Measurements from ENCODE around the gene NCR3LG1.
"Not testable (repeated sequence)": the region's sequence is repeated elsewhere in the genome, so short reads cannot be mapped to it uniquely, and the experiment has no call there.

The NCR3LG1 gene

DNA sequence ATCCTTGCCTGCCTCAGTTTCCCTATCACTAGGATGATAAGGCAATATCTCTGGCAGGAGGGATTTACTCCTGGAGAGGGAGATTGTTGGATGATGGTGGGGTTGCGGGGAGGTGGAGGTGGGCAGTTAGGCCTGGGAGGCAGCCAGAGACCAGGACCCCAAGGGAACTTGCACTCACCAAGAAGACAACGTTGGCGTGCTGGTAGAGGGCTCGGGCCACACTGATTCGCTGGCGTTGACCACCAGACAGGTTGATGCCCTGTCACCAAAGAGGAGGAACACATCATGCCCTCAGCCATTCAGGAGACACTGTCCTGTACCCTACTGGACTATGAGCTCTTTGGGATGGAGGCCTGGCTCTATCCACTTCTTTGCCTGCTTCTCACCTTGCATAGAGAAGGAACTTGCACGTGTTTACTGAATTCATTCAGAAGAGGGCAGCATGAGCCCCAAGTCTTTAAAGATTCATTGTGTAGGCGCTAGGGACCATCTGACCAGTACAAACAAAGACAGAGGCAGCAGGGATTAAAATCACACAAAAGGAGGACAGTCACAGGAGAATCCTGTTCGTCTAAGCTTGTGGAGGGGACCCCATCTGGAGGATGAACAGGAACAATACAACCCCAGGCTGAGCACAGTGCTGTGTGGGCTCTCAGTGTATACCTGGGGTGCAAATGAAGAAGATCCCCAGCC is 61.0 kb downstream of the NCR3LG1 start:
- ATAC-seq: no peak

DNA sequence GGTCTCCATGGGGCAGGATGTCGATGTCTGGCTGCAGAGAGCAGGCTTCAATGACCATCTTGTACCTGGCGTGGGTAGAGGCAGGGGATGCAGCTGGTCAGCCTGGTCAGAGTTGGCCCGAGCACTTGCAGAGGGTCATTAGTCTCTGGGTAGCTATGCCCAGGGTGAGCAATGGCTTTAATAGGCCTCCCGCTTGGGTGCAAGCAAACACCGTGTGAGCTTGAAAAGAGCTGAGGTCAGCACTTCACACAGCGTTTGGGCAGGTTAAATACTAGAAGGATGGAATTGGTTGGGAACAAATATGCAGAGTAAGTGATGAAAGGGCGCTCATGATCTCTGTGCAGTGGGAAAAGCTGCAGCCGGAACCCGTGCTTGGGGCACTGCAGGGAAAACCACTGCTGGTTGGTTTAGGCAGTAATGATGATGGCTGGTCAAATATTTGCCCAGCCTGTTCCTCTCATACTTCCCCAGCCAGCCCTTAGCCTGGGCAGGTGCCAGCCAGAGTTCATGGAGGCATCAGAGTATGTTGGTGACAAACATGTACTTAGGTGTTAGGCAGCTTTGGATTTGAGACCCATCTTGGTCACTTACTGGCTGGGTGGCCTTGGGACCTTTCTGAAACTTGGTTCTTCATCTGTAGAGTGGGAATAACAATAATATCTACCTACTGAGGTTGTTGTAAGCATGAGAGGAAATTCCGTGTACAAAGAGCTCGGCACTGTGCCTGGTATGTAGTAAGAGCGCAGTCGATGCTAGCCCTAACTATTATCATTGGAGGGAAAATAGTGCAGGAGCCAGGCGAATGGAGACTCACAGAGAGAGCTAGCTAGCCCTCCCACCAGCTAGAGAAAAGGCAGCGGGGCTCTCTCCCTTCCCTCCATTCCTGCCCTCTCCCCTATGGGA is 62.1 kb downstream of the NCR3LG1 start:
- ATAC-seq: no peak

DNA sequence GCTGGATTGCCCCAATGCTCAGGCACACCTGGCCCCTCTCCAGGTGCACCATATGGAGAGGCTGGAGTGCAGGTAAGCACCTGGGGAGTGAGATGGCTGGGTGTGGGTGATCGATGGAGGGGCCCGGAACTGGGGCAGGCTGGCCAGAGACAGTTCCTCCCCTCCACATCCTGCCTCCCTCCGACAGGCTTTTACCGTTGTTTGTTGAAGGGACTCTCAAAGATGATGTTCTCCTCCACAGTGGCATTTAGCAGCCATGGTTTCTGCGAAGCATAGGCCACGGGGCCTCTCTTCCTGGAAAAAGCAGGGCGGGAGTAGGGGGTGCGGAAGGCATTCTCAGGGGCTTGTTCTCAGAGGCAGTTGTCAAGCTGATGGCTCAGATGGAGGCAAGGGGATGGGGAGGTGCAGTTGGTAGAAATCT is 62.7 kb downstream of the NCR3LG1 start:
- no peak for ATAC-seq

- no peak for ATAC-seq
Observed at GRCh38 chr11:17414992-17415391, 63.4 kb downstream of the NCR3LG1 start.

DNA sequence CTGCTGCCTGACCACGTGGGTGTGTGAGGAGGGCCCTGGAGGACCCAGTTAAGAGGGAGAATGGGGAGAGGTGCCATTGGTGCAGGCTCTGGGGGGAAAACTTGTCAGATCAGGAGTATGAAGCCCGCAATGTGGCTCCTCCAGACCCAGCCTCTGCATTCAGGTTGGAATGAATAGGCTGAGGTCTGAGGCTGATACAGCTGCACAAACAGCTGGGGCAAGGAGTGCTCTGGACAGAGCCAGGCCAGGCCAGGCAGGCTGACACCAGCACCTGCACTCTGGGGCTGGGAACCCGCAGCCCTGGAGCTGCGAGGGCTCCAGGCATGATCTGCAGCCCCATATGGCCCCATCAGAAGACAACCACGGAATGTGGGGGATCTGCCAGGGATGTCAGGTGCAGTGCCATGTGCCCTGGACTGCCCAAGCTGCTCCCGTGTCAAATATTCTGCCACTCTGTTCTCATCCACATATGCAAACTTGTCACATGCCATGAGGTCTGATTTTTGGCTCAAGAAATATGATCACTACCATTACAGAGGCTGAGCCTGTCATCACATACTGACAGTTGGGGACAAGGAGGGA is 64.0 kb downstream of the NCR3LG1 start:
- ATAC-seq: no peak

- ATAC-seq: no peak
Observed at GRCh38 chr11:17416492-17416891, 64.9 kb downstream of the NCR3LG1 start.

DNA sequence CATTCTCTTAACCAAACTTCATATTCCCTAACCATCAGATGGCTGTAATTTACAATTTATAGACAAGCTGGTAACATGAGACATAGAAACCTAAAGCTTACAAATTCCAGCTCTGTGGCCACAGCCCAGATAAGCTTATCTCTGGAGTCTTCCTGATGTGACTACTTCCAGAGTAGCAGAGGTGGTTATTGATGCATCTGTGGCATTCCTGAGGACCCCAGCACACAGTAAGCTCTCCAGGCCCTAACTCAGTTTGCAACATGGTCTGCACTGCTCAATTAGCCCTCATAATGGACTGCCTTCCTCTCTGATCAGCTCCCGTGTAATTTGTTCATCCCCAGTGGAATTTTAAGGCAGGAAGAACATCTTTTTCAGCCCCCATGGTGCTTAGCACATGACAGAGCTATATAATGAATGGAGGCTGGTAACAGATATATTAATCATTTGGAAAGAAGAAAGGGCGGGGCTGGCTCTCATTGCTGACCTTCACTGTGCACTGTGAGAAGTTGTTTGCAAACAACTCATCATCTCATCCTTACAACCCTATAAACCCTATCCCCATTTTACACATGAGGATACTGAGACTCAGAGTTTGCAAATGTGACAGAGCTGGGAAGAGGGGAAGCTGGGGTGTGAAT is 67.0 kb downstream of the NCR3LG1 start:
- ATAC-seq: no peak

DNA sequence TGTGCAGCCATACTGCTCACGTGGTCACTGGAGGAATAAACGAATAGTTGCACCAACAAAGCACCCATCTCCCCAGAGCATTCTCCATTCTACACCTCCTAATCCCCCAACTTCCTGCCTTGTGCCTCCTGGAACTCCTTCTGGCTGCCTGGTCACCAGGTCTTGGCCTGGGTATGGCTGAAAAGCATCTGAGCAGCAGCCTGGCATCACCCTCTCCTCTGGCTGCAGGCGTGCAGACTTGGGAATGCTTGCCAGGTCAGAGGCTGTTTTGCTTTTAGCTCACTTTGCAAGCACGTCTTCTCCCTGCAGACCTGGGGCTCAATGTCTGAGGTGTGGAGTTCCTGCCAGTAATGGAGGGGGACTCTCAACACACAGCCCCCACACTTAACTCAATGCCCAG is 70.2 kb downstream of the NCR3LG1 start:
- no peak for ATAC-seq

GRCh38 chr11:17423533-17424310 is 72.1 kb downstream of the NCR3LG1 start:
- no peak for ATAC-seq

DNA sequence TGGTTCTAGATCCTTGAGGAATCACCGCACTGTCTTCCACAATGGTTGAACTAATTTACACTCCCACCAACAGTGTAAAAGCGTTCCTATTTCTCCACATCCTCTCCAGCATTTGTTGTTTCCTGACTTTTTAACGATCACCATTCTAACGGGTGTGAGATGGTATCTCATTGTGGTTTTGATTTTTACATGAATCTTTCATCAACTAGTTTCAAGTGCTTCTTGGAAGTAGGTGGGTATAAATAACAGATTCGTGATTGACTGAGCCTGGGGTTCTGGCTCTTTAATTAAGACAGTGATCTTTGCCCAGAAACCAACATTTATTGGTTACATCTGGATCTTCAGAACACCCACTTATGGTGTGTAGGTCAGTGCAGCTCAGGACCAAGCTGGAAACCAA is 74.6 kb downstream of the NCR3LG1 start:
- ATAC-seq: not testable (repeated sequence)
